OCI-LY1 (cell line): ENCODE measurements around the gene OR4D1.

Experiments used
- CTCF ChIP-seq: fragments of 200-600 bp; sonication (generic), shearing (Covaris generic); IDR thresholded peaks from 2 replicates; pipeline ENCODE4 v1.5.1; 2017; ENCODE audit warnings: mild to moderate bottlenecking, antibody characterized with exemption, low read length, moderate library complexity, mixed read lengths
- EZH2 ChIP-seq: fragments of 200-600 bp; sonication (generic), shearing (Covaris generic); IDR thresholded peaks from 2 replicates; pipeline ENCODE4 v1.8.0; 2017; ENCODE audit warnings: borderline replicate concordance, mixed run types, mild to moderate bottlenecking, antibody characterized with exemption, low read length, moderate library complexity, mixed read lengths

- TF ChIP-seq CTCF, result no peak
- no peak for TF ChIP-seq EZH2
Measured at GRCh38 chr17:58144801-58145200, 3.4 kb upstream of the OR4D1 start.
